Left kidney (tissue), 2 donors: Measurements from ENCODE around the gene ZNF141. TPM values are rescaled to one million over a fixed set of nuclear protein-coding genes. Genes with fewer than 3 reads are reported as not detected.
"Not testable (repeated sequence)": the region's sequence is repeated elsewhere in the genome, so short reads cannot be mapped to it uniquely, and the experiment has no call there.

Experiments used
- DNase-seq: peaks from one replicate; pipeline ENCODE4 v3.0.0-alpha.2; 2013
- polyA plus RNA-seq: library from polyadenylated mRNA; unstranded; fragments of 120-200 nt; gene quantifications from one replicate; pipeline ENCODE4 v1.2.1, GENCODE V29; 2013; ENCODE audit not compliant: insufficient read length

The ZNF141 gene
- polyA plus RNA-seq, 1 donor: 54.6 TPM

DNA sequence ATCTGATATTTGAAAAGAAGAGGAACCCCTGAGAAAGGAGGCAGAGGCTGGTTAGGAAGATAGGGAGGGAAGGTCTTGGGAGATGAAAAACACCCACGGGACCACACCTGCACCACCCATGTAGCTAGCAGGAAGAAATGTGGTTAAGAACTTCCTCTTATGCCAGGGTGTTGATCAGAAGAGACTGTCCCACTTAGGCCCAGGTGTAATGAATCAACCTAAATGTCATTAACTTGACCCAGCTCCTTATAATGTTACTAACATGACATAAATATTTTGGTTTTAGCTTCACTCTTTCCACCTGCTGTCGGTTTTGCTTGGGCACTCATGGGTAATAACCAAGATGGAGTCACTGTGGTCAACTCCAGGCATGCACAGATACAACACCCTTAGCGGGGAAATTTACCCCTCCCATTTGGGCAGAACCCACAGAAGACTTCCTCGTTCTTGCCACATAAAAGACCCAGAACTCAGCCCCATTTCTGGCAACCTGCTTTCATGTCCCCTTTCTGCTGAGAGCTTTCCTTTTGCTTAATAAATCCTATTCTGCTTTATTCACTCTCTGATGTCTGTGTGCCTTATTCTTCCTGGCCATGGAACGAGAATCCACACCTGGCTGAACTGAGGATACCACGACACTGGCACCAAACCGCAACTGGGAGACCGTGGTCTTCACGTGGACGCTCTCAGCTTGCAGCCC lies 46.8 kb downstream of the ZNF141 start:
- no peak for DNase-seq

DNA sequence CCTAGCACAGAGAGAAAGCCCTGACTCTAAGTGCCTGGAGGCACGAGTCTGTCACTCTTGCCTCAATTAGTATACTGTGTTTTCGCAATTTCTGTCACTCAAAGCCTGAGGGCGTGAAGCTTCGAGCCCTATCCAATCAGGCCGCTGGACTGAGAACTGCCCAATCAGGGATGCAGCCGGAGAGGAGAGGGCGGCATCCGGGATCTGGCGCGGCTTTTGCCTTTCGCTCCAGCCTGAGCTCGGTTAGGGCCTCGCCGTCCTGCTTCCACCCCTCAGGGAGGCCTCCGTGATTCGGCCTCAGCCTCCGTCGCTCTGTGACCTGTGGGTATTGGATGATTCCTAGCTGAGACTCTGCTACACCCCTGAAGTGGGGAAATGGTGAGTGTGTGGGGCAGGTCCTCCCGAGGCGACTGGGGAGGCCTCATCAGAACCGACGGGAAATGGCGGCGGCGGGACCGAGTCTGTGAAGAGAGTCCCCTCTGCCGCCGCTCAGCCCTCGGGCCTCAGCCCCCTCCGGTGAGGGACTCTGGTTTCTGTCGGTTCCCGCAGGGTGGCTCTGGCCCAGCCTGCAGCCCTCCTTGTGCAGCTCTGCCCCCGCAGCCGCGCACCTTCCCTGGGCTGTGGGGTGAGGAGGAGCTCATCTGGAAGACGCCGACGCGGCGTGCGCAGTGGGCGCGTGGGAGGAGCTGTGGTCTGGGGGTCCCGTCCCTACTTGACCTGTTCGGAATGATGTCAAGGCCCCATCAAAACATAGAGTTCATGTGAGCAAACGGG lies 48.5 kb downstream of the ZNF141 start:
- no peak for DNase-seq

DNA sequence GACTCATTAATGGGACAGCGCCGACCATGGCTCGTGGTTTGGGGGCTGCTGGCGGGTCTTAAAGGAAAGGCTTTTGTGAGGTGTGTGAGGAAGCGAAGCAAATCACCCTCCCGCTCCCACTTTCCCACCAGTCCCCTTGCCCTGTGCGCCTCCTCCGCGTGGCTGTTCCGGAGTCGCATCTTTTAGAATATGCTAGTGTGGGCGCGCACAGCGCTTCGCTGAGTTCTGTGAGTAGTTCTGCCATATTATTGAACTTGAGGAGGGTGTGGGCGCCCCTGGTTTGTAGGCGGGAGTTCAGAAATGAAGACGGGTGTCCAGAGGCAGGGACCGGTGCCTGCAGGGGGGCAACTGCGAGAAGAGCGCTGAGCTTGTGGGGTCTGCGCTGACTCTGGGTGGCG lies 49.1 kb downstream of the ZNF141 start:
- no peak for DNase-seq

DNA sequence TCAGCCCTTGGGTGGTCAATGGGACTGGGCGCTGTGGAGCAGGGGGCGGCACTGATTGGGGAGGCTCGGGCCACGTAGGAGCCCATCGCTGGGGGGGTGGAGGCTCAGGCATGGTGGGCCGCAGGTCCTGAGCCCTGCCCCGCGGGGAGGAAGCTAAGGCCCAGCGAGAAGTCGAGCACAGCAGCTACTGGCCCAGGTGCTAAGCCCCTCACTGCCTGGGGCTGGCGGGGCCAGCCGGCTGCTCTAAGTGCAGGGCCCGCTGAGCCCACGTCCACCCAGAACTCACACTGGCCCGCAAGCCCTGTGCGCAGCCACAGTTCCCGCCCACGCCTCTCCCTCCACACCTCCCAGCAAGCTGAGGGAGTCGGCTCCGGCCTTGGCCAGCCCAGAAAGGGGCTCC lies 66.4 kb downstream of the ZNF141 start:
- DNase-seq: no peak

DNA sequence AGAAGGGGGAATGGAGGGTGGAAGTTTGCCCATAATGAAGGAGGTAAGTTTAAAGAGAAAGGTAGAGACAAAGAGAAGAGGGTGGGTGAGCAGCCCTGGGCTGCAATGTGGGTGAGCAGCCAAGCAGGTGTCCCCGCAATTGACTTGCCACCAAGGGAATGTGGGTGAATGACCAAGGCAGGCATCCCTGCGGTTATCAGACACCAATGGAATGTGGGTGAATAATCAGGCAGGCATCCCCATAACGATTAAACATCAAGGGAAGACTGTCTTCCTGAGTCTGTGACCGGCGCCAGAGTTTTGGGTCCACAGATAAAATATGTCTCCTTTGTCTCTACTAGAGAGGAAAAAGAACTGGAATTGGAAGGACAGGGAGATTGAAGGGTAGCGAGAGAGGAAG lies 70.7 kb downstream of the ZNF141 start:
- DNase-seq: not testable (repeated sequence)

DNA sequence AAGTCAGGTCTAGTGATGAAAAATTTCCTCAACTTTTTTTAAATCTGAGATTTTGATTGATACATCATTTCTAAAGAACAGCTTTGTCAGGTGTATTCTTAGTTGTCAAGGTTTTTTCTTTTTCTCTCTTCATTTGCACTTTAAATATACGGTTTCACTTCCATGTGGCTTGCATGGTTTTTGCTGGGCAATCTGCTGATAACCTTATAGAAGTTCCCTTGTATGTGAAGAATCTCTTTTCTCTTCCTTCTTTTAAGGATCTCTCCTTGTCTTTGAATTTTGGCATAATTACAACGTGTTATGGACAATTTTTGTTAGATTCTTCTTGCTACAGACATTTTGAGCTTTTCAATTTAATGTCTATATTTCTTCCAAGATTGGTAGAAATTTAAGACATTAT lies 85.0 kb downstream of the ZNF141 start:
- no peak for DNase-seq

Other genes with a start within 250 kb of the ZNF141 start
- 18.3 TPM for gene ZNF718, start 213.3 kb upstream of the ZNF141 start, polyA plus RNA-seq
- gene ZNF732, start 32.3 kb upstream of the ZNF141 start, polyA plus RNA-seq: 4.9 TPM
- 56.9 TPM for gene ZNF721, start 161.3 kb downstream of the ZNF141 start, polyA plus RNA-seq
- 83.3 TPM for gene PIGG, start 161.4 kb downstream of the ZNF141 start, polyA plus RNA-seq
- not detected for gene TMEM271, start 238.5 kb downstream of the ZNF141 start, polyA plus RNA-seq